Breast epithelium (tissue), 3 donors: Measurements from ENCODE around the gene MDK.

Source experiments
- POLR2A ChIP-seq: fragments of 450-650 bp; IDR thresholded peaks from one replicate; pipeline ENCODE4 v1.6.1; 2016; ENCODE audit warnings: antibody characterized with exemption, mild to moderate bottlenecking, moderate library complexity
- POLR2AphosphoS5 ChIP-seq, 3 donors: sonication (generic); formaldehyde crosslinking; IDR thresholded peaks; one replicate each; pipeline ENCODE4 v1.6.1; 2017; ENCODE audit warnings: antibody characterized with exemption in 3 of 3
- TF ChIP-seq, protein P1 (sequence below), 3 donors: fragments of 450-650 bp; IDR thresholded peaks; one replicate each; pipeline ENCODE4 v1.5.1; 2016 to 2017; ENCODE audit warnings: antibody characterized with exemption in 3 of 3, mild to moderate bottlenecking in 3 of 3, moderate library complexity in 3 of 3

DNA sequence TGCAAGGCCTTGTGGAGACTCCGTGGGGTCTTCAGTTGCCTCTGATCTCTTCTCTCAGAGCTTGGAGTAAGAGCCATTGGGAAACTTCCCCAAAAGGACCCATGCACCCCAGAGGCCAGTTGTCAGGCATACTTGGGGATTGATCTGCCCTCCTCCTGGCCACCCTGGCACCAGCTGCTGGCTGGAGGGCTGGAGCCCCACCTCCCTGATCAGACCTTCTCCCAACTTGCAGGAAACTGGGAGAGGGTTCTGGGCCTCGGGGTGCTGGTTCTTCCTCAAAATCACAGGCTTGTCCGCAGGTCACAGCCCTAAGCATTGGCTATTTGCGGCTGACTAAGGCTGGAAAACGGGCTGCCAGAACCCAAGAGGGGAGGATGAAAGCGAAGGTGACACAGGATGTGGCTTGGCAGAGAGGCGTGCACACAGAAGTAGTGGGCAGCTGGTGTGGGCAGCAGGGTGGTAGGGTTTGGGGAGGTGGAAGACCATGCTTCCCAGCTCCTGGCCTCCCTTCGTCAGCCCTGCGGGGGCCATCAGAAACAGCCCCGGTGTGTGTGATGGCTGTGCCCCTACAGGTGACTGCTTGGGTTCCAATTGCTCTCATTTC is 35.5 kb upstream of the MDK start:
- TF ChIP-seq, protein P1, sequence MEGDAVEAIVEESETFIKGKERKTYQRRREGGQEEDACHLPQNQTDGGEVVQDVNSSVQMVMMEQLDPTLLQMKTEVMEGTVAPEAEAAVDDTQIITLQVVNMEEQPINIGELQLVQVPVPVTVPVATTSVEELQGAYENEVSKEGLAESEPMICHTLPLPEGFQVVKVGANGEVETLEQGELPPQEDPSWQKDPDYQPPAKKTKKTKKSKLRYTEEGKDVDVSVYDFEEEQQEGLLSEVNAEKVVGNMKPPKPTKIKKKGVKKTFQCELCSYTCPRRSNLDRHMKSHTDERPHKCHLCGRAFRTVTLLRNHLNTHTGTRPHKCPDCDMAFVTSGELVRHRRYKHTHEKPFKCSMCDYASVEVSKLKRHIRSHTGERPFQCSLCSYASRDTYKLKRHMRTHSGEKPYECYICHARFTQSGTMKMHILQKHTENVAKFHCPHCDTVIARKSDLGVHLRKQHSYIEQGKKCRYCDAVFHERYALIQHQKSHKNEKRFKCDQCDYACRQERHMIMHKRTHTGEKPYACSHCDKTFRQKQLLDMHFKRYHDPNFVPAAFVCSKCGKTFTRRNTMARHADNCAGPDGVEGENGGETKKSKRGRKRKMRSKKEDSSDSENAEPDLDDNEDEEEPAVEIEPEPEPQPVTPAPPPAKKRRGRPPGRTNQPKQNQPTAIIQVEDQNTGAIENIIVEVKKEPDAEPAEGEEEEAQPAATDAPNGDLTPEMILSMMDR (IDR thresholded peaks at IDR 0.05): no peak
- TF ChIP-seq POLR2A (no peak), POLR2AphosphoS5 (IDR thresholded peaks at IDR 0.05) (no peak)
